ENCODE measurements around the gene COL16A1.

The COL16A1 gene

DNA sequence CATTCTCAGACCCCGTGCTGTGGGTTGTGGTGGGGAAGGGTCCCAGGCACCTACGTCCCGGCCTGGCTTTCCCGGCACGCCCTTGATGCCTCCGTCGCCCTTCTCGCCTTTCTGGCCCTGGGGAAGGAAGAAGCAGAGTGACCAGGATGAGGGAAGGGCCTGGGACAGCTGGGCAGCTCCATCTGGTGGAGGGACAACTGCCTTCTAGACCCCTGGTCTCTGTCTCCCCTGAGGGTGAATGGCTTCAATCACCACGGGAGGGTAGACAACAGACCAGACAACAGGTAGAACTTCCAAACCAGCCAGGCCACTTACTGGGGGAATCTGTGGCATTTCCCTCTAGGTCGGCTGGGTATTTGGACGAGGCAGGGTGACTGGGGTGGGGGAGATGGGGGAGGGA lies 11.9 kb downstream of the COL16A1 start:
- H3K4me3 ChIP-seq (ENCODE audit: low read length), result no peak overlapping the region
- DNase-seq (ENCODE audit: low read depth, low spot score), result no peak

DNA sequence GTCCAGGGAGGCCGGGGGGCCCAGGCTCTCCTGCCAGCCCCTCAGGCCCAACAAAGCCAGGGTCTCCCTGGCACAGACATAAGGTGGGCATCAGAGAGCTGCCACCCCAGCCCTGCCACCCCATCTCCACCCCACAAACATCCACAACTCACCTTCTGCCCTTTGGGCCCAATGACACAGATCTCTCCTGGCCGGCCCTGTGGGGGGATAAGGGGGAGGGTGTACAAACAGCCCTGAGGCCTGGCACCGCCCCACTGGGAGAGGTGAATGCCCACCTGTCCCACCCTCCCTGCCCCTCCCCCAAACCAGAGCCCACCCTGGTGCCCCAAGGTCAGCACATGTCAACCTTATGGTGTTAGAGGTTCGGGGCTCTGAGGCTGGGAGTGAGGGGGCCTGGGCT lies 12.4 kb downstream of the COL16A1 start:
- no peak for DNase-seq (ENCODE audit: low read depth, low spot score)
- no peak overlapping the region for H3K4me3 ChIP-seq (ENCODE audit: low read length)

DNA sequence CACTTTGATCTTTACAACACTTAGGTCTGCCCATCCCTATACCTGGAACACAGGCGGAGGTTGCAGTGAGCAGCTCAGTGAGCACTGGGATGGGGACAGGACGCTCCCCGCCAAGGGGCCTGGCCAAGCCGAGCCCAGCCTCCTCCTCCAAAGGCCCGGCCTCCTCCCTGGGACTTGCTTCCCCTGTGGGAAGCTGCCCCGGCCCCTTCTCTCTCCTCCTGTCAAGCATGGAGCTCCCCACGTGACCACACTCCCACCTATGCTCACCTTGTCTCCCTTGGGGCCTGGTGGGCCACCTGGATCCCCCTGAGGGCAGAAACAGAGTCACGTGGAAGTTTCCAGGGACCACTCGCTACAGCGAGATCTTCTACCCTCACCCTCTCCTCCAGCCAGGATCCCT lies 12.9 kb downstream of the COL16A1 start:
- no peak for DNase-seq (ENCODE audit: low read depth, low spot score)
- H3K4me3 ChIP-seq (ENCODE audit: low read length), result no peak overlapping the region

- H3K4me3 ChIP-seq (ENCODE audit: low read length), result no peak overlapping the region
- no peak for DNase-seq (ENCODE audit: low read depth, low spot score)
Measured at GRCh38 chr1:31689854-31690253, 14.0 kb downstream of the COL16A1 start.

DNA sequence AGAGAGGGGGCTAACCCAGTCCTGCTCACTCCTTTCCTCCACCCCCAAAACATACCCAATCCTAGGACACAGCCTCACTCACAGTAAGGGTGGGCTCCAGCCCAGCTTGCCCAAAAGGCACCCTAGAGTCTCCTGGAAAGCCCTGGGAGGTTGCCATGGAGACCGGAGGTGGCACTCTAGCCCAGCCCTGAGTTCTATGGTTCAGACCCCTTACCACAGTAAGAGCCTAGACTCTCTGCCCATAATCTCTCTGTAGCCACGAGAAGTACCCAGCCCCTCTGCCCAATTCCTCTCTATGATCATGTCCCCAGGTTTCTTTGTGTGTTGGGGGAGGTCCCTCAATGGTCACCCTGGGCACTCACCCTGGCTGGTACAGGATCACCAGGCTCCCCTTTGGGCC lies 14.4 kb downstream of the COL16A1 start:
- no peak for DNase-seq (ENCODE audit: low read depth, low spot score)
- H3K4me3 ChIP-seq (ENCODE audit: low read length), result no peak overlapping the region

GRCh38 chr1:31688233-31688918 lies 15.4 kb downstream of the COL16A1 start:
- DNase-seq (ENCODE audit: low read depth, low spot score), result no peak
- H3K4me3 ChIP-seq (ENCODE audit: low read length), result no peak overlapping the region

DNA sequence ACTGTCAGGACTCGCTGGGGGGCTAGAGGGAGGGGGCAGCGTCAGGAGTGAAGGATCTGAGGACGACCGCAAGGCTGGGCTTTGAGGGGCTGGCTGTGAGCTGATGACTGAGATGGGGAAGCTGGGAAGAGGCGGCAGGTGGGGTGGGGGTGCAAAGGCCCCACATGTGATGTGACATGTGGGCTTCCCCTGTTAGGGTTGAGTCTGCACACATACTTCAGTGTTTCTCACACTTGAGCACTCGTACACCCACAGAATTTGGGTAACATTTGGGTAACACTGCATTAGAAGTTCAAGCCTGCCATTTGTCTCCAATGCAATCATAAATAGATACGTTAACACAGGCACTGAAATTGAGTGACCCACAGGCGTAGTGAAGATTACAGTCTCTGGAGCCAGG lies 16.2 kb downstream of the COL16A1 start:
- H3K4me3 ChIP-seq (ENCODE audit: low read length), result no peak overlapping the region
- DNase-seq (ENCODE audit: low read depth, low spot score), result no peak

GRCh38 chr1:31685795-31686194 lies 18.0 kb downstream of the COL16A1 start:
- no peak overlapping the region for H3K4me3 ChIP-seq (ENCODE audit: low read length)
- DNase-seq (ENCODE audit: low read depth, low spot score), result no peak

DNA sequence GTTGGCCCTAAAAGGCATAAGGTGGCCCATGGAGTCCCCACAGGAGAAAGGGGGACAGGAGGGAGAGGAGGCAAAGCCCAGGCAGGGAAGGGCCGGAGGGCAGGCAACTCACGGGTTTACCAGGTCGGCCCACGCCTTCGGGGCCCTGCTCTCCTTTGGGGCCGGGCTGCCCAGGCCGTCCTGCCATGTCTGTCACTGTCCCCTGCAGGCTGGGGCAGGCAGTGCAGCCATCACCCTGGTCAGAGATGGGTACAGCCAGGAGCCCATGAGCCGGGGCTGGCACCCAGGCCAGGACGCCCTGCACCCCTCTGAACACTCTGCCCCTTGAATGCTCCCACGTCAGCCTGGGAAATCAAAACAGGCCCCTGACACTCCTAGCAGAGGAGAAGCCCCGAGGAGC lies 19.8 kb downstream of the COL16A1 start:
- H3K4me3 ChIP-seq (ENCODE audit: low read length), result no peak overlapping the region
- no peak for DNase-seq (ENCODE audit: low read depth, low spot score)

DNA sequence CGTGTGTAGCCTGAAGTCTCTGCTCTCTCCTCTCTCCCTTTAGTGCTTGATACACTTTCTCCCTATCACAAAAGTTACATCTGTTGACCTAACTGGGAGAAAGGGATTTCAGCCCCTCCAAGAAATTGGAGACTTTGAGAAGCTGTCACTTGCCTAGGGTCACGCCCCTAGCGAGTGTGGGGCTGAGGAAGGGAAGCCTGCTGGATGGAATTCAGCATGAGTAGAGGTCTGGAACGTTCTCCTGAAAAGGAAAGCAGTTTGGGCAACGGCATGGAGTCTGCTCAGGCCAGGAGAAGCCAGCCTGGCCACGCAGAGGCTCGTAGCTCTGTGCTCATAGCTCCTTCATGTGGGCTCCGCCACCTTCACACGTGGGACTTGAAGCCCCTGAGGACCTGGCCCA lies 22.4 kb downstream of the COL16A1 start:
- no peak for DNase-seq (ENCODE audit: low read depth, low spot score)

DNA sequence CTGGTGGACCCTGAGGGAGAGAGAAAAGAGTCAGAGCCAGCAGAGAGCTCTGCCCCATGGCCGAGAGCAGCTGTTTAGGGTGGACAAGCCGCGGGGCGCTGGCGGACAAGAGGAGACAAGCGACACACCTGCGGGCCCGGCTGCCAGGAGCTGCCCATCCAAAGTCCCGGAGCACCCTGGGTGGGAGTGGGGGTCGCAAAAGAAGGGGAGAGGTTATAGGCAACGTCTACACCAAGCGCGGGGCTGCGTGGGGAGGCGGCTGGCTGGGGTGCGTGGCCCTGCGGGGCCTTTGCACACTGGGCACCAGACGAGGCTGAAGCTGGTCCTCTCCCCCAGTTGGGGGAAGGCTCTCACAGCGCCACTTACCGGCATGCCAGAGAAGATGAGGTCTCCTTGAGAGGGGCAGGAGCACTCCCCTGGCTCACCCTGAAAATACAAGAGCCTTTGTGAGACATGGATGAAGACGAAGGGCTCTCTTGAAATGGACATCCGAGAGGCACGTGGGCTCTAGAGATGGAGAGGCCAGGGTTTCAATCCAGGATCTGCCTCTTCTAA lies 24.1 kb downstream of the COL16A1 start:
- no peak overlapping the region for H3K4me3 ChIP-seq (ENCODE audit: low read length)
- no peak for DNase-seq (ENCODE audit: low read depth, low spot score)

More for the DNA sequence above, 22.4 kb downstream of the COL16A1 start:
- H3K4me3 ChIP-seq (ENCODE audit: low read length), result no peak overlapping the region

DNA sequence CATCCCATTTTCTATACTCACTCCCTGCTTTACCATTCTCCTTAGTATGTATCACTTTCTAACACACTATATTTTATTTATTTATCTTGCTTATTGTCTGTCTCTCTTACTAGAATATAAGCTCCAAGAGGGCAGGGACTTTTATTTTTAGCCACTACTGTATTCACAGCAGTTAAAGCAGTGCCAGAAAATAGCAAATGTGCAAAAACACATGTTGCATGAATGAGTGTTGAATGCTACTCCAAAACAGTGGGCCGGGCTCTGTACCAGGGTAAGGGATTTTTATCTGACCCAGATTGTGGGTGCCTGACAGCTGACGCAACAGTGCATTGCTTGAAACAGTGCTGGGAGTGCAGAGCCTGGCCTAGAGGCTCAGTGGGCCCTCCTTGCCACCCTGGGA lies 24.7 kb downstream of the COL16A1 start:
- H3K4me3 ChIP-seq (ENCODE audit: low read length), result no peak overlapping the region
- no peak for DNase-seq (ENCODE audit: low read depth, low spot score)

DNA sequence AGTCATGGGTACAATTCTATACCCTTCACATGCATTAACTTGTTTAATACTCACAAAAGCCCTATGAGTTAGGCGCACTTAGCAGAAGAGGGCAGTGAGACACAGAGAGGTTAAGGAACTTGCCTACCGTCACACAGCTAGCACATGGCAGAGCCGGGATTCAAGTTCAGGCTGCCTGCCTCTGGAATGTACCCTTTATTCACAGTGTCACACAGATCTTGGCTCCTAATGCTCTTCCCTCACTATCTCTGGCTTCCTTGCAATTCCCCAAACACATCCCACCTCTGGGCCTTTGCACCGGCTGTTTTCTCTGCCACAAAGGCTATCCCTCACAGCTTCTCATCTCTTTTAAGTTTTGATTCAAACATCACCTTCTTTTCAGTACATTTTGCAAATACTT lies 25.1 kb downstream of the COL16A1 start:
- no peak for DNase-seq (ENCODE audit: low read depth, low spot score)
- H3K4me3 ChIP-seq (ENCODE audit: low read length), result no peak overlapping the region

DNA sequence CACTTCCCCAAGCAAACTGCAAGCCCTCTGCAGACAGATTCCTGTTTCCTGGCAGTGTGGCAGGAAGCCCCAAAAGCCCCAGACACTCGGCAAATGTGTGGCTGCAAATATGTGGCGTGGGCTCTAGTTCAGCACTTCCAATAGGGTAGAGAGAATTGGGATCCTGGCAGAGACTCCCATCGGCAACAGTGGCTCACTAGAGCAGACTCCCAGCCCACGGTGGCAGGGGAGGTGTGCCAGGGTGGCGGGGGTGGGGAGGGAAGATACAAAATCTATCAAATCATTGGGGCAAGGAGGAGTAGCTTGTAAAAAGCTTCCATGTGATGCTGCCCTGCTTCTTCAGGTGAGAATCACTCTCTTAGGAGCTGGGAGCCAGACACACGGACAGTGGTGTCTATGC lies 25.9 kb downstream of the COL16A1 start:
- H3K4me3 ChIP-seq (ENCODE audit: low read length), result no peak overlapping the region
- DNase-seq (ENCODE audit: low read depth, low spot score), result no peak

GRCh38 chr1:31677401-31677800 lies 26.4 kb downstream of the COL16A1 start:
- H3K4me3 ChIP-seq (ENCODE audit: low read length), result no peak overlapping the region
- DNase-seq (ENCODE audit: low read depth, low spot score), result no peak

GRCh38 chr1:31675756-31676155 lies 28.1 kb downstream of the COL16A1 start:
- DNase-seq (ENCODE audit: low read depth, low spot score), result no peak
- H3K4me3 ChIP-seq (ENCODE audit: low read length), result no peak overlapping the region

GRCh38 chr1:31675161-31675560 lies 28.7 kb downstream of the COL16A1 start:
- no peak overlapping the region for H3K4me3 ChIP-seq (ENCODE audit: low read length)
- no peak for DNase-seq (ENCODE audit: low read depth, low spot score)

- DNase-seq (ENCODE audit: low read depth, low spot score), result no peak
- no peak overlapping the region for H3K4me3 ChIP-seq (ENCODE audit: low read length)
Measured at GRCh38 chr1:31674626-31675025, 29.2 kb downstream of the COL16A1 start.

GRCh38 chr1:31673433-31673832 lies 30.4 kb downstream of the COL16A1 start:
- no peak for DNase-seq (ENCODE audit: low read depth, low spot score)
- H3K4me3 ChIP-seq (ENCODE audit: low read length), result no peak overlapping the region

- no peak for DNase-seq (ENCODE audit: low read depth, low spot score)
- no peak overlapping the region for H3K4me3 ChIP-seq (ENCODE audit: low read length)
Measured at GRCh38 chr1:31672986-31673385, 30.8 kb downstream of the COL16A1 start.

DNA sequence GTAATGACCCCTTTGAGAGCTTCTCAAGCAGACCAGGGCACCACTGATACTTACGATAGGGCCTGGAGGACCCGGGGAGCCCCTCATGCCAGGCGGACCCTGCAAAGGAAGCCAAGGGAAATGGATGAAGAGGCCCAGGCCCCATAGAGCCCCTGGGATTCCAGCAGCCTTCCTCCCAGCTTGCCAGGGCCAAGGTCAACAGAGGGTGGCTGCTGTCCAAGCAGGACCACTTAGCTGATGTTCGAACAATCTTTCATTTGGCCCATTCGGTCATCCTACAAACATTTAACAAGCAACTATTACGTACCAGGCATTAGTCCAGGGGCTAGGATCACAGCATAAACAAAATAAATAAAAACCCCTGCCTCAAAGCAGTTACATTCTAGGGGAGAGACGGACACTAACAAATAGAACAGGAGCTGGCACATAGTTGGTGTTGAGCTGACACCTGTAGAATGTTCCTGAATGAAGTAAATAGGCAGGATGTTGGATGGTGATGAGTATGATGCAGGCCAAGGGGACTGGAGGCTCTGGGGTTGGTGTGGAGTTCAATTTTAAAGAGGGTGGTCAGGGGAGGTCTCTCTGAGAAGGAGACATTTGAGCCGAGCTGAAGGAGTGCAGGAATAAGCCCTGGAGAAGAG lies 32.1 kb downstream of the COL16A1 start:
- DNase-seq (ENCODE audit: low read depth, low spot score), result no peak
- H3K4me3 ChIP-seq (ENCODE audit: low read length), result no peak overlapping the region
